CD14-positive monocyte (primary cell): Measurements from ENCODE around the gene CC2D2A. TPM values are rescaled to one million over a fixed set of nuclear protein-coding genes. Genes with fewer than 3 reads are reported as not detected.
"Not testable (repeated sequence)": the region's sequence is repeated elsewhere in the genome, so short reads cannot be mapped to it uniquely, and the experiment has no call there.

Experiments used
- DNase-seq, 3 donors: peaks; one replicate each; pipeline ENCODE4 v3.0.0-alpha.2; 2011 to 2022
- H2AFZ ChIP-seq: 2 replicates; pipeline ENCODE4 v1.6.0; 2012; ENCODE audit warnings: mild to moderate bottlenecking, low read depth, low read length, inconsistent platforms; ENCODE audit not compliant: insufficient read depth, poor library complexity, severe bottlenecking
- H3K27ac ChIP-seq, 2 donors: 1 replicate in 1 of 2; 2 replicates in 1 of 2; pipeline ENCODE4 v1.5.1; 2012 to 2013; ENCODE audit warnings: low read length in 2 of 2, control low read depth in 1 of 2, inconsistent platforms in 1 of 2, low read depth in 1 of 2, mild to moderate bottlenecking in 1 of 2
- H3K27me3 ChIP-seq, 2 donors: one replicate each; pipeline versions ENCODE4 v1.6.0 to v1.6.1; 2011 to 2013; ENCODE audit warnings: low read length in 2 of 2; ENCODE audit not compliant: control insufficient read depth in 2 of 2, insufficient read depth in 2 of 2
- H3K36me3 ChIP-seq, 2 donors: replicated peaks in 1 of 2; 1 replicate in 1 of 2; 2 replicates in 1 of 2; pipeline versions ENCODE4 v1.5.1 to v1.6.1; 2012 to 2013; ENCODE audit warnings: low read length in 2 of 2, control low read depth in 1 of 2, inconsistent platforms in 1 of 2, mild to moderate bottlenecking in 1 of 2; ENCODE audit not compliant: insufficient read depth in 2 of 2, control insufficient read depth in 1 of 2
- H3K4me1 ChIP-seq, 2 donors: 1 replicate in 1 of 2; 2 replicates in 1 of 2; pipeline versions ENCODE4 v1.5.1 to v1.6.1; 2012 to 2013; ENCODE audit warnings: low read length in 2 of 2, control low read depth in 1 of 2, inconsistent platforms in 1 of 2, mild to moderate bottlenecking in 1 of 2, moderate library complexity in 1 of 2; ENCODE audit not compliant: insufficient read depth in 2 of 2, control insufficient read depth in 1 of 2
- H3K4me2 ChIP-seq: replicated peaks from 2 replicates; pipeline ENCODE3; 2012; ENCODE audit warnings: low read length, moderate library complexity, mild to moderate bottlenecking; ENCODE audit not compliant: poor library complexity, severe bottlenecking; ENCODE audit errors: extremely low read depth
- H3K4me3 ChIP-seq, 3 experiments: fragments of 200-600 bp in 1 of 3; sonication (generic) in 1 of 3; replicated peaks in 1 of 3; 1 replicate in 2 of 3; 2 replicates in 1 of 3; pipeline ENCODE4 v1.5.1; 2011 to 2013; ENCODE audit warnings: low read length in 3 of 3, mild to moderate bottlenecking in 3 of 3, control low read depth in 2 of 3, low read depth in 2 of 3, inconsistent platforms in 1 of 3, moderate library complexity in 1 of 3
- H3K79me2 ChIP-seq: 2 replicates; pipeline ENCODE4 v1.6.0; 2012; ENCODE audit warnings: mild to moderate bottlenecking, control low read depth, inconsistent platforms, low read length, moderate library complexity; ENCODE audit not compliant: insufficient read depth
- H3K9ac ChIP-seq: 2 replicates; pipeline ENCODE4 v1.6.0; 2017; ENCODE audit warnings: low read length, mild to moderate bottlenecking; ENCODE audit not compliant: insufficient read depth, poor library complexity, severe bottlenecking
- H3K9me3 ChIP-seq, 2 donors: replicated peaks in 1 of 2; 1 replicate in 1 of 2; 2 replicates in 1 of 2; pipeline versions ENCODE4 v1.5.1 to v1.6.1; 2012 to 2013; ENCODE audit warnings: low read length in 2 of 2, control low read depth in 1 of 2; ENCODE audit not compliant: control insufficient read depth in 1 of 2, insufficient read depth in 1 of 2
- H4K20me1 ChIP-seq: 2 replicates; pipeline ENCODE4 v1.6.0; 2012; ENCODE audit warnings: mild to moderate bottlenecking, low read length, control low read depth, moderate library complexity; ENCODE audit not compliant: insufficient read depth
- H3K27ac Mint-ChIP-seq, 7 donors: one replicate each; pipeline ENCODE4 v1.8.0; 2020; ENCODE audit warnings: mild to moderate bottlenecking in 7 of 7, mixed read lengths in 7 of 7, moderate library complexity in 6 of 7, inconsistent platforms in 2 of 7
- H3K27me3 Mint-ChIP-seq, 3 donors: one replicate each; pipeline ENCODE4 v1.8.0; 2021 to 2022; ENCODE audit warnings: low read depth in 3 of 3, mild to moderate bottlenecking in 3 of 3, mixed read lengths in 3 of 3, moderate library complexity in 3 of 3, inconsistent platforms in 1 of 3
- H3K36me3 Mint-ChIP-seq, 2 donors: one replicate each; pipeline ENCODE4 v1.8.0; 2020; ENCODE audit warnings: mixed read lengths in 2 of 2, inconsistent platforms in 1 of 2, mild to moderate bottlenecking in 1 of 2
- H3K4me1 Mint-ChIP-seq: one replicate; pipeline ENCODE4 v1.8.0; 2020; ENCODE audit warnings: mild to moderate bottlenecking, mixed read lengths
- H3K4me3 Mint-ChIP-seq, 2 donors: one replicate each; pipeline ENCODE4 v1.8.0; 2020; ENCODE audit warnings: mild to moderate bottlenecking in 2 of 2, mixed read lengths in 2 of 2, moderate library complexity in 1 of 2
- H3K9me3 Mint-ChIP-seq, 7 donors: one replicate each; pipeline ENCODE4 v1.8.0; 2020 to 2022; ENCODE audit warnings: mixed read lengths in 7 of 7, mild to moderate bottlenecking in 6 of 7, moderate library complexity in 6 of 7, inconsistent platforms in 2 of 7
- CTCF ChIP-seq: fragments of 200-600 bp; IDR thresholded peaks from one replicate; pipeline ENCODE4 v1.8.0; 2022; ENCODE audit warnings: antibody characterized with exemption, mild to moderate bottlenecking
- WGBS: methylation state at CpG from one replicate; pipeline ENCODE4 v1.1.5; 2013; ENCODE audit warnings: missing lambda C conversion rate; ENCODE audit not compliant: insufficient coverage; 5-methylcytosine and 5-hydroxymethylcytosine counted together
- intact Hi-C, 2 donors: fragments of 100-400 bp; cut with micrococcal nuclease; formaldehyde crosslinking; loops; one replicate each; pipeline versions ENCODE4 v1.15.0 to v1.15.1; 2023
- polyA plus RNA-seq, 3 donors: library from polyadenylated mRNA; depleted of rRNA in 1 of 3; unstranded in 2 of 3; stranded (reverse) in 1 of 3; fragments of 300-500 nt in 2 of 3; fragments of >200 nt in 1 of 3; fragmentation: Illumina TruSeq in 2 of 3; gene quantifications; 1 replicate in 2 of 3; 2 replicates in 1 of 3; pipeline ENCODE4 v1.2.3, GENCODE V29; 2012 to 2021

The CC2D2A gene
- polyA plus RNA-seq, 3 donors = 1.7 to 2.5 (median 1.9) TPM

GRCh38 chr4:15515106-15515505 is 45.4 kb downstream of the CC2D2A start:
- H3K36me3 Mint-ChIP-seq = peaks cover 36 to 40% of the 10 kb centered on the region in 2 donors

GRCh38 chr4:15516494-15516893 is 46.8 kb downstream of the CC2D2A start:
- intact Hi-C loops = no loop called here
- no peaks in the 10 kb centered on the region for H3K79me2 ChIP-seq
- H3K36me3 ChIP-seq = peaks cover 0 to 11% of the 10 kb centered on the region in 2 donors

More at GRCh38 chr4:15515106-15515505, 45.4 kb downstream of the CC2D2A start:
- WGBS = 100% methylated on average over 1 of the region's 4 CpGs
- Histone ChIP-seq H3K36me3 (peaks cover 0 to 11% of the 10 kb centered on the region in 2 donors), H2AFZ (no peak overlapping the region), H3K79me2 (no peaks in the 10 kb centered on the region), H3K9me3 (peaks cover 0 to 11% of the 10 kb centered on the region in 2 donors), H3K27me3 (no peaks in the 10 kb centered on the region), H3K4me3 (no peak overlapping the region), H3K4me2 (no peak overlapping the region), H3K9ac (no peak overlapping the region), H3K27ac (no peak overlapping the region), H4K20me1 (no peaks in the 10 kb centered on the region), H3K4me1 (no peaks in the 10 kb centered on the region)
- H3K9me3 Mint-ChIP-seq = peaks cover 10 to 25% (median 17%) of the 10 kb centered on the region in 7 donors
- peaks cover 3% of the 10 kb centered on the region for H3K4me1 Mint-ChIP-seq
- intact Hi-C loops = no loop called here
- TF ChIP-seq CTCF = no peak
- H3K4me3 Mint-ChIP-seq = no peak overlapping the region
- H3K27ac Mint-ChIP-seq = peak overlapping the region in 1 of 7 donors; percentile 55
- DNase-seq = no peak
- peaks cover 0 to 2% (median 0%) of the 10 kb centered on the region in 3 donors for H3K27me3 Mint-ChIP-seq

GRCh38 chr4:15517681-15518080 is 48.0 kb downstream of the CC2D2A start:
- H3K27ac ChIP-seq, H3K27me3 ChIP-seq, H3K4me3 ChIP-seq, H3K4me3 Mint-ChIP-seq, H3K27me3 Mint-ChIP-seq, H3K79me2 ChIP-seq, H3K9ac ChIP-seq, H3K36me3 ChIP-seq, DNase-seq, H3K9me3 ChIP-seq, H3K4me1 Mint-ChIP-seq, H2AFZ ChIP-seq, H3K4me1 ChIP-seq, H4K20me1 ChIP-seq, intact Hi-C loops, H3K4me2 ChIP-seq: not testable (repeated sequence)
- peaks cover 5 to 23% (median 16%) of the 10 kb centered on the region in 7 donors for H3K9me3 Mint-ChIP-seq
- WGBS = 100% methylated on average over 1 of the region's 4 CpGs
- H3K36me3 Mint-ChIP-seq = peaks cover 26 to 31% of the 10 kb centered on the region in 2 donors
- H3K27ac Mint-ChIP-seq = peak overlapping the region in 1 of 7 donors; percentile 20

More at GRCh38 chr4:15516494-15516893, 46.8 kb downstream of the CC2D2A start:
- Mint-ChIP-seq H3K4me1 (peaks cover 3% of the 10 kb centered on the region), H3K27me3 (peaks cover 0 to 2% (median 0%) of the 10 kb centered on the region in 3 donors), H3K27ac (peak overlapping the region in 1 of 7 donors; percentile 44), H3K9me3 (peaks cover 10 to 27% (median 18%) of the 10 kb centered on the region in 7 donors), H3K36me3 (peaks cover 34 to 36% of the 10 kb centered on the region in 2 donors), H3K4me3 (no peak overlapping the region)
- no CpG with 5 or more reads among the region's 3 CpGs for WGBS
- no peak overlapping the region for H2AFZ ChIP-seq
- H3K4me2 ChIP-seq = no peak overlapping the region
- DNase-seq = no peak
- H4K20me1 ChIP-seq = no peaks in the 10 kb centered on the region
- no peak overlapping the region for H3K27ac ChIP-seq
- no peaks in the 10 kb centered on the region for H3K4me1 ChIP-seq
- no peak overlapping the region for H3K4me3 ChIP-seq
- TF ChIP-seq CTCF = no peak
- peaks cover 0 to 11% of the 10 kb centered on the region in 2 donors for H3K9me3 ChIP-seq
- H3K27me3 ChIP-seq = no peaks in the 10 kb centered on the region
- no peak overlapping the region for H3K9ac ChIP-seq
